ENCODE results near the gene TRIM58. TPM values are rescaled to one million over a fixed set of nuclear protein-coding genes. Genes with fewer than 3 reads are reported as not detected.

Gene TRIM58
- total and polyA plus RNA-seq, 2 of the 4 experiments (the other 2 are of a cell fraction): 0.54 to 0.91 TPM

GRCh38 chr1:247822060-247822459 lies 34.9 kb upstream of the TRIM58 start:
- no peaks in the 10 kb centered on the region for H3K36me3 ChIP-seq (ENCODE audit: control insufficient read depth, insufficient read depth, low read length)
- H2AFZ ChIP-seq (replicated peaks; ENCODE audit: low read length, poor library complexity): no peak overlapping the region
- no peaks in the 10 kb centered on the region for H3K79me1 ChIP-seq (ENCODE audit: low read depth in 1 of 2, low read length in 2 of 2)
- no peak overlapping the region for H4K5ac ChIP-seq (ENCODE audit: low read depth, low read length)
- no peak overlapping the region for H3K9ac ChIP-seq (ENCODE audit: low read depth, low read length)
- DNase-seq (no peak), ATAC-seq (ENCODE audit: low read depth) (no peak)
- H2BK5ac ChIP-seq (ENCODE audit: low read depth, low read length, poor library complexity, severe bottlenecking): no peak overlapping the region
- H3K18ac ChIP-seq (ENCODE audit: low read depth, low read length): no peak overlapping the region
- H3K23ac ChIP-seq (ENCODE audit: low read depth, low read length): no peak overlapping the region
- no peak overlapping the region for H2BK20ac ChIP-seq (ENCODE audit: low read depth, low read length)
- no peak overlapping the region for H2BK120ac ChIP-seq (ENCODE audit: low read depth, low read length)
- H3K4ac ChIP-seq (ENCODE audit: low read depth, low read length): no peak overlapping the region
- no peak overlapping the region for H2AK9ac ChIP-seq (replicated peaks; ENCODE audit: low read depth, low read length, poor library complexity)
- CTCF ChIA-PET: no interaction called here
- H2AK5ac ChIP-seq (ENCODE audit: low read depth, low read length): no peak overlapping the region
- no CpG with 5 or more reads among the region's 2 CpGs for WGBS, 2 experiments (ENCODE audit: extremely low coverage in 2 of 2, insufficient read length in 1 of 2)
- no peak overlapping the region for H4K8ac ChIP-seq (ENCODE audit: low read depth in 2 of 2, low read length in 2 of 2)
- intact Hi-C loops (cut with micrococcal nuclease): no loop called here
- H3K9me3 ChIP-seq (ENCODE audit: control insufficient read depth, insufficient read depth, low read length): peaks cover 2% of the 10 kb centered on the region; the same call in 1 of the 2 replicates
- no peak overlapping the region for H3K56ac ChIP-seq (ENCODE audit: extremely low read depth, insufficient read depth, low read length)
- H3K27me3 ChIP-seq (ENCODE audit: control insufficient read depth, insufficient read depth, low read length): no peaks in the 10 kb centered on the region
- no peak overlapping the region for H3K4me3 ChIP-seq (ENCODE audit: insufficient read depth, low read depth, low read length)
- no peak overlapping the region for H2BK15ac ChIP-seq (ENCODE audit: low read depth, low read length)
- no TSS peak for BruUV-seq (replicated peaks)
- no peaks in the 10 kb centered on the region for H3K9me1 ChIP-seq (ENCODE audit: insufficient read depth, low read length)
- H3K4me1 ChIP-seq (ENCODE audit: control insufficient read depth, insufficient read depth, low read length): no peaks in the 10 kb centered on the region
- no peak overlapping the region for H4K91ac ChIP-seq (ENCODE audit: insufficient read depth, low read depth, low read length)
- dilution Hi-C loops (cut with HindIII; ENCODE audit: low sequenced_read_pairs, unreplicated experiment): no loop called here
- H3K27ac ChIP-seq (ENCODE audit: insufficient read depth, low read length): no peak overlapping the region
- no peaks in the 10 kb centered on the region for H4K20me1 ChIP-seq (ENCODE audit: insufficient read depth, low read length)
- POLR2A ChIA-PET (ENCODE audit: unreplicated experiment): no interaction called here
- no peak overlapping the region for H3K4me2 ChIP-seq (ENCODE audit: low read depth, low read length)
- in situ Hi-C loops (cut with MboI; ENCODE audit: low sequenced_read_pairs): no loop called here
- TF ChIP-seq USF2 (IDR thresholded peaks at IDR 0.05; ENCODE audit: low read depth, low read length): no peak
- no peak for TF ChIP-seq NFE2L2 (IDR thresholded peaks at IDR 0.05; ENCODE audit: low read depth, low read length)
- no peak for TF ChIP-seq MAFK (IDR thresholded peaks at IDR 0.05; ENCODE audit: low read depth, low read length)
- no peak for TF ChIP-seq CEBPB (IDR thresholded peaks at IDR 0.05; ENCODE audit: low read depth, low read length)
- TF ChIP-seq RCOR1 (IDR thresholded peaks at IDR 0.05; ENCODE audit: insufficient replicate concordance, low read length): no peak
- no peak for TF ChIP-seq CHD1 (IDR thresholded peaks at IDR 0.05; ENCODE audit: low read depth, low read length)
- TF ChIP-seq CTCF (conservative IDR thresholded peaks at IDR 0.05; ENCODE audit: low read depth, low read length): no peak
- no peak overlapping the region for H3K14ac ChIP-seq (replicated peaks; ENCODE audit: low read depth, low read length)

Data from IMR-90 (cell line).